HUES64 (cell line): ENCODE results near the gene MMD.

ENCODE experiments used
- H3K27ac ChIP-seq: 2 replicates; pipeline ENCODE4 v1.7.0; 2013; ENCODE audit warnings: low read depth, low read length, inconsistent platforms
- H3K27me3 ChIP-seq: 2 replicates; pipeline ENCODE4 v1.6.1; 2013; ENCODE audit warnings: mild to moderate bottlenecking, low read length; ENCODE audit not compliant: insufficient read depth
- H3K36me3 ChIP-seq: 2 replicates; pipeline ENCODE4 v1.6.1; 2013; ENCODE audit warnings: mild to moderate bottlenecking, low read length; ENCODE audit not compliant: insufficient read depth
- H3K4me1 ChIP-seq: 2 replicates; pipeline ENCODE4 v1.6.1; 2013; ENCODE audit warnings: mild to moderate bottlenecking, low read length, moderate library complexity; ENCODE audit not compliant: insufficient read depth
- H3K4me3 ChIP-seq: 2 replicates; pipeline ENCODE4 v1.5.1; 2013; ENCODE audit warnings: mild to moderate bottlenecking, low read length, moderate library complexity
- H3K9ac ChIP-seq: 2 replicates; pipeline ENCODE4 v1.6.1; 2013; ENCODE audit warnings: mild to moderate bottlenecking, low read depth, low read length
- H3K9me3 ChIP-seq: 2 replicates; pipeline ENCODE4 v1.6.1; 2013; ENCODE audit warnings: low read depth, low read length; ENCODE audit not compliant: insufficient read depth
- WGBS: fragments of 150-250, 120-280 bp; methylation state at CpG from one replicate; pipeline ENCODE4 v1.1.7; 2013; ENCODE audit warnings: missing lambda C conversion rate; 5-methylcytosine and 5-hydroxymethylcytosine counted together

The MMD gene

DNA sequence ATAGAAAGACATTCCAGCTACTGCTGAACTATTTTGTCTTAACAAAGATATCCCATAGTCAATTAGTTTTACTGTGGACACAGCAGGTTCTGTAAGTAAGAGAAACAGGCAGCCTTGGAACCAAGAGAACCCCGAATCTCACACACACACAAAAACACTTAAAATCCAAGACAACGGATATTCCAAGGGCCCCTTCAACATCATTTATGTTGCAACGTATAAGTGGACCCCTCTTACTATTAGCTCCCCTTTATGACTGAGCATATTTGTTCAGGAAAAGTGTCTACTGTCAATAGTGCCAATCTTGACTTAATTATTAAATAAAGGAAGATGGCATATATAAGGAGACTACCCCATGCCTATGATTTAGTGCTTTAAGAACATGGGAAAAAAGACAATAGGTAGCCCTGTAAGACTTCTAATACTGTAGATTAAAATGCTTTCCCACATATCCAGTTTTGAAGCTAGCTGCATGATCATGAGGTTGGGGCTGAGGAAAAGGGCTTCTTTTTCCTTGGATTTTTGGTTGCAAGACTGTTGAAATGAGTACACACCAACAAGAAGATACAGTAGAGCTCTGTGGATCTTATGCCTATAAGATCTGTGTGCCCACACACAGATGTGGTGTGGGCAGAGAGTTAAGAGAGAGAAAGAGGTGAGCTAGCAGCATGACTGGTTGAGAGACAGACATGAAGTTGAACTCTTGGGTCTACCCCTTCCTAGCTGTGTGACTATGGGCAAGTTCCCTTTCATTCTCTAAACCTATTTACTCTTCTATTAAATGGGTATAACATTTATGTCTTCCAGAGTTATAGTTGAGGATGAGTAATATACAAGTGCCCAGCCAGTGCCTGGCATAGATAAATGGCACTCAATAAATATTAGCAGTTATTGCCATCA lies 3.0 kb downstream of the MMD start:
- no peak overlapping the region for H3K27ac ChIP-seq
- no peak overlapping the region for H3K9ac ChIP-seq
- no peak overlapping the region for H3K4me3 ChIP-seq
- no peaks in the 10 kb centered on the region for H3K27me3 ChIP-seq
- no peaks in the 10 kb centered on the region for H3K9me3 ChIP-seq
- WGBS, result 90% methylated on average over 3 of the region's 3 CpGs
- peaks cover 13% of the 10 kb centered on the region for H3K36me3 ChIP-seq
- H3K4me1 ChIP-seq, result peaks cover 13% of the 10 kb centered on the region; the same call in 1 of the 2 replicates

DNA sequence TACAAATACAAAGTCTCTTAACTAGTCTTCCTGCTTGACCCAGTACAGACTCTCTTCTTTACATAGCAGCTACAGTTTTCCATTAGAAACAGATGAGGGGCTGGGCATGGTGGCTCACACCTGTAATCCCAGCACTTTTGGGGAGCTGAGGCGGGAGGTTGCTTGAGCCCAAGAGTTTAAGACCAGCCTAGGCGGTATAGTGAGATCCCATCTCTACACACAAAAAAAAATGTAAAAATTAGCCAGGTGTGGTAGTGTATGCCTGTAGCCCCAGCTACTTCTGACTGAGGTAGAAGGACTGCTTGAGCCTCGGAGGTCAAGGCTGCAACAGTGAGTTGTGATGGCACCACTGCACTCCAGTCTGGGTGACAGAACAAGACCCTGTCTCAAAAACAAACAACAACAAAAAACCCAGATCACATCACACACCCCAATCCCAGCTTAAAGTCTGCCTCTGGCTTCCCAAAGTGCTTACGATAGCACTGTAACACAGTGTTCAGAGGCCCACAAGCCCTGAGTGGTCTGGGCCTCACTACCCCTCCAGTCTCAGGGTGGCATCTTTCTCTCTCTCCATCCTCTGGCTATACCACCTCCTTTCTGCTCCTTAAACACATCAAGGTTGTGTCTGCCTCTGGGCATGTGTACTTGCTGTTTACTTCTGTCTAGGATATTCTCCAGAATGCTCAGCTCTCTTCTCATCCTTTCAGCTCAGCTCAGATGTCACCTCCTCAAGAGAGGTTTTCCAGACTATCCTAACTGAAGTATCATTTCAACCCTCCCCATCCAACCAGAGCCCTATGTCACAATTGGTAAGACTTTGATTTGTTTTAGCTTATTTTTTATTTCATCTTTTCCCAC lies 4.0 kb downstream of the MMD start:
- peaks cover 22% of the 10 kb centered on the region for H3K36me3 ChIP-seq
- 93% methylated on average over 3 of the region's 4 CpGs for WGBS
- no peak overlapping the region for H3K9ac ChIP-seq
- H3K27me3 ChIP-seq, result no peaks in the 10 kb centered on the region
- H3K9me3 ChIP-seq, result no peaks in the 10 kb centered on the region
- peaks cover 13% of the 10 kb centered on the region; the same call in 1 of the 2 replicates for H3K4me1 ChIP-seq
- H3K27ac ChIP-seq, result no peak overlapping the region
- no peak overlapping the region for H3K4me3 ChIP-seq

GRCh38 chr17:55416470-55417052 lies 5.1 kb downstream of the MMD start:
- 88% methylated on average over 4 of the region's 4 CpGs for WGBS
- Histone ChIP-seq H3K27me3 (no peaks in the 10 kb centered on the region), H3K36me3 (peaks cover 33% of the 10 kb centered on the region), H3K9ac (no peak overlapping the region), H3K9me3 (no peaks in the 10 kb centered on the region), H3K4me1 (peaks cover 10% of the 10 kb centered on the region; the same call in 1 of the 2 replicates), H3K27ac (no peak overlapping the region), H3K4me3 (no peak overlapping the region)

- H3K27me3 ChIP-seq, result no peaks in the 10 kb centered on the region
- peaks cover 10% of the 10 kb centered on the region; the same call in 1 of the 2 replicates for H3K4me1 ChIP-seq
- no peaks in the 10 kb centered on the region for H3K9me3 ChIP-seq
- peaks cover 39% of the 10 kb centered on the region for H3K36me3 ChIP-seq
- H3K9ac ChIP-seq, result no peak overlapping the region
- H3K27ac ChIP-seq, result no peak overlapping the region
- H3K4me3 ChIP-seq, result no peak overlapping the region
Measured at GRCh38 chr17:55416000-55416399, 5.6 kb downstream of the MMD start.

- Histone ChIP-seq H3K27ac (no peak overlapping the region), H3K9ac (no peak overlapping the region), H3K27me3 (no peaks in the 10 kb centered on the region), H3K4me1 (peaks cover 4% of the 10 kb centered on the region; the same call in 1 of the 2 replicates), H3K36me3 (peaks cover 49% of the 10 kb centered on the region), H3K9me3 (no peaks in the 10 kb centered on the region), H3K4me3 (no peak overlapping the region)
- WGBS, result 93% methylated on average over 4 of the region's 4 CpGs
Measured at GRCh38 chr17:55414983-55415382, 6.7 kb downstream of the MMD start.

DNA sequence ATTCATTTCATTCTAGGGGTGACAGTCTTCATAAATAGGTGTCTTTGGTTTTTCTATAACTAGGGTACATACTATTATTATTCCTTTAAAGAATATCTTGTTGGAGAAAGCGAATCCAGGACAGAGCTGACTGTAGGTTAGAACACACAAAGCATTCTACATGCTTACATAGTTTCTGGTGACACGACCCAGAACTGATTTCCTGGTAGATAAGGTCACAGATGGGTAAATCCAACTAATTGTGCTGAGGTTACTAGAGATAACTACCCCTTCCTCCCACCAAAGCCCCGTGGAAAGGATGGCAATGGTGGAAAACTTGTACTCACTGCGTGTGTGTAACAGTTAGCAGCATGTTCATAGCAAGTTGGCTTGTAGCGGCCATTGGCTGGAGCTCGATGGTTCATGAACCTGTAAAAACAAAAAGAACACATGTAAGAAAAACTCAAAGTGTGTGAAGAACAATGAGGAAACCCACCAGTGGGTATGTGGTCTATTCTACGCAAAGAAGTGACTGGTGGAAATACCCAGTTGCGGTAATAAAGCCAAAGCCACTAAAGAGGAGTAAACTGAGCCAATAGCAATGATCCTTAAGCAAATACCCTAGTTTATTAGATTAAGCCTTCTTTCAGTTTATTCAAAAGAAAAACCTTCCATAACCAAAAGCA lies 7.7 kb downstream of the MMD start:
- Histone ChIP-seq H3K36me3 (peaks cover 56% of the 10 kb centered on the region), H3K27ac (no peak overlapping the region), H3K4me1 (no peaks in the 10 kb centered on the region), H3K9me3 (no peaks in the 10 kb centered on the region), H3K4me3 (no peak overlapping the region), H3K27me3 (no peaks in the 10 kb centered on the region), H3K9ac (no peak overlapping the region)
- 89% methylated on average over 7 of the region's 8 CpGs for WGBS

DNA sequence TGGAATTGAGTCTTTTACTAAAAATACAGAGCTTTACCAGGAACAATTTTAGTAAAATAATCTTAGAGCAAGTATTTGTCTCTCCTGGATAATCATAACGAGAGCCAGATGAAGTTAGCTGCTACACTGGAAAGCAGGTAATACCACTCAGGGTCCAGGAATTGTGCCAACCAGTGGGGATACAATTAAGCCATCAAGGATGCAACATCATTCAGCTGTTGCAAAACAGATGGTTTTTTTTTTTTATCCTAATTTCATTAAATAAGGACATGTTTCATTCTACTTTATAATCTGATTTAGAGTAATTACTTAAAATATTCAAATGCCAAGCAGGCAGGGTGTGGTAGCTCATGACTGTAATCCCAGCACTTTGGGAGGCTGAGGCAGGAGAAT lies 10.2 kb downstream of the MMD start:
- WGBS, result 97% methylated on average over 1 of the region's 1 CpG
- H3K9me3 ChIP-seq, result no peaks in the 10 kb centered on the region
- H3K4me3 ChIP-seq, result no peak overlapping the region
- no peak overlapping the region for H3K27ac ChIP-seq
- peaks cover 75% of the 10 kb centered on the region for H3K36me3 ChIP-seq
- H3K4me1 ChIP-seq, result no peaks in the 10 kb centered on the region
- H3K9ac ChIP-seq, result no peak overlapping the region
- H3K27me3 ChIP-seq, result no peaks in the 10 kb centered on the region

- Histone ChIP-seq H3K27me3 (no peaks in the 10 kb centered on the region), H3K4me3 (no peak overlapping the region), H3K9ac (no peak overlapping the region), H3K36me3 (peaks cover 81% of the 10 kb centered on the region), H3K27ac (no peak overlapping the region), H3K9me3 (no peaks in the 10 kb centered on the region), H3K4me1 (no peaks in the 10 kb centered on the region)
- WGBS, result over 99% methylated on average over 5 of the region's 5 CpGs
Measured at GRCh38 chr17:55410722-55411462, 10.7 kb downstream of the MMD start.

- WGBS, result 85% methylated on average over 2 of the region's 4 CpGs
- Histone ChIP-seq H3K9ac (no peak overlapping the region), H3K4me3 (no peak overlapping the region)
Measured at GRCh38 chr17:55409030-55409800, 12.4 kb downstream of the MMD start.

More at GRCh38 chr17:55409030-55409800, 12.4 kb downstream of the MMD start:
- H3K36me3 ChIP-seq, result peaks cover 95% of the 10 kb centered on the region
- H3K27me3 ChIP-seq, result no peaks in the 10 kb centered on the region
- no peaks in the 10 kb centered on the region for H3K9me3 ChIP-seq
- no peaks in the 10 kb centered on the region for H3K4me1 ChIP-seq
- no peak overlapping the region for H3K27ac ChIP-seq
